WTC11 (cell line): ENCODE measurements around the gene CNTNAP2. TPM values are rescaled to one million over a fixed set of nuclear protein-coding genes. Genes with fewer than 3 reads are reported as not detected.

Source experiments
- ATAC-seq: fragments of 200-7000 bp; cut with Tn5 transposase; 2 replicates; pipeline ENCODE4 v1.10.0; 2021; ENCODE audit warnings: mild to moderate bottlenecking, moderate library complexity
- CTCF ChIA-PET: fragments of 300-600 bp; sonication (Branson Sonifier 250); formaldehyde crosslinking; loops from one replicate; lab custom pipeline; 2021; ENCODE audit warnings: antibody characterized with exemption; lab: Charles Lee
- POLR2A ChIA-PET: fragments of 350-600 bp; sonication (Branson Sonifier 250); formaldehyde crosslinking; loops from one replicate; lab custom pipeline; 2021; ENCODE audit warnings: antibody characterized with exemption; lab: Charles Lee
- DNase-seq: peaks from one replicate; pipeline ENCODE4 v3.0.0; 2021; ENCODE audit warnings: low spot score
- H3K27ac Mint-ChIP-seq: 2 replicates; pipeline ENCODE4 v1.8.0; 2021; ENCODE audit warnings: mixed read lengths
- H3K27me3 Mint-ChIP-seq: 2 replicates; pipeline ENCODE4 v1.8.0; 2021; ENCODE audit warnings: low read depth, mild to moderate bottlenecking, moderate library complexity, mixed read lengths
- H3K36me3 Mint-ChIP-seq: 2 replicates; pipeline ENCODE4 v1.8.0; 2021; ENCODE audit warnings: mixed read lengths
- H3K4me1 Mint-ChIP-seq: 2 replicates; pipeline ENCODE4 v1.8.0; 2022; ENCODE audit warnings: mixed read lengths
- H3K4me3 Mint-ChIP-seq: 2 replicates; pipeline ENCODE4 v1.8.0; 2021; ENCODE audit warnings: mild to moderate bottlenecking, moderate library complexity, mixed read lengths
- H3K9me3 Mint-ChIP-seq: 2 replicates; pipeline ENCODE4 v1.8.0; 2021; ENCODE audit warnings: mixed read lengths
- ARID4B ChIP-seq: sonication (generic); formaldehyde crosslinking; IDR thresholded peaks from 2 replicates; pipeline ENCODE4 v1.8.0; 2023; ENCODE audit warnings: missing genetic modification reagents, mild to moderate bottlenecking, borderline replicate concordance
- CTCF ChIP-seq: fragments of 200-600 bp; IDR thresholded peaks from 2 replicates; pipeline ENCODE4 v1.8.0; 2022; ENCODE audit warnings: antibody characterized with exemption
- E2F1 ChIP-seq: sonication (generic); formaldehyde crosslinking; IDR thresholded peaks from 2 replicates; pipeline ENCODE4 v1.8.0; 2022; ENCODE audit warnings: mild to moderate bottlenecking, missing genetic modification reagents
- EMX1 ChIP-seq: fragments of 250-450 bp; sonication (Bioruptor Pico); IDR thresholded peaks from 2 replicates; pipeline ENCODE4 v1.8.0; 2021; ENCODE audit warnings: mild to moderate bottlenecking
- NFATC4 ChIP-seq: fragments of 250-450 bp; sonication (Bioruptor Pico); IDR thresholded peaks from 2 replicates; pipeline ENCODE4 v1.9.0; 2021; ENCODE audit warnings: mild to moderate bottlenecking
- PREB ChIP-seq: sonication (generic); formaldehyde crosslinking; IDR thresholded peaks from 2 replicates; pipeline ENCODE4 v1.8.1; 2022; ENCODE audit warnings: mild to moderate bottlenecking, missing genetic modification reagents, moderate library complexity, borderline replicate concordance
- SOX15 ChIP-seq: fragments of 250-450 bp; sonication (Bioruptor Pico); IDR thresholded peaks from 2 replicates; pipeline ENCODE4 v1.9.0; 2021; ENCODE audit warnings: mild to moderate bottlenecking
- ZNF138 ChIP-seq: sonication (generic); formaldehyde crosslinking; conservative IDR thresholded peaks from 2 replicates; pipeline ENCODE4 v1.8.1; 2022; ENCODE audit warnings: mild to moderate bottlenecking, moderate library complexity, missing genetic modification reagents
- ZNF219 ChIP-seq: sonication (generic); formaldehyde crosslinking; IDR thresholded peaks from 2 replicates; pipeline ENCODE4 v1.8.0; 2023; ENCODE audit warnings: missing genetic modification reagents, mild to moderate bottlenecking, borderline replicate concordance
- total RNA-seq: library from RNA; stranded (reverse); gene quantifications from 3 replicates; pipeline ENCODE4 v1.2.3, GENCODE V29; 2021
- TF ChIP-seq, protein P1 (sequence below): sonication (generic); formaldehyde crosslinking; conservative IDR thresholded peaks from 2 replicates; pipeline ENCODE4 v1.8.1; 2022; ENCODE audit warnings: mild to moderate bottlenecking, missing genetic modification reagents
- TF ChIP-seq, protein P2 (sequence below): sonication (generic); formaldehyde crosslinking; IDR thresholded peaks from 2 replicates; pipeline ENCODE4 v1.8.1; 2022; ENCODE audit warnings: mild to moderate bottlenecking, moderate library complexity, missing genetic modification reagents
- TF ChIP-seq, protein P3 (sequence below): sonication (generic); formaldehyde crosslinking; IDR thresholded peaks from 2 replicates; pipeline ENCODE4 v1.8.0; 2022; ENCODE audit warnings: mild to moderate bottlenecking, missing genetic modification reagents
- TF ChIP-seq, protein P4 (sequence below): fragments of 250-450 bp; sonication (Bioruptor Pico); conservative IDR thresholded peaks from 2 replicates; pipeline ENCODE4 v1.9.0; 2021; ENCODE audit warnings: mild to moderate bottlenecking
- TF ChIP-seq, protein P5 (sequence below): sonication (generic); formaldehyde crosslinking; IDR thresholded peaks from 2 replicates; pipeline ENCODE4 v1.8.0; 2022; ENCODE audit warnings: mild to moderate bottlenecking, missing genetic modification reagents

CNTNAP2 gene
- total RNA-seq, 1 experiment from 2014 or later, result 63.8 TPM

GRCh38 chr7:146514304-146514703, 397.7 kb downstream of the CNTNAP2 start (continued):
- TF ChIP-seq SOX15 (CRISPR knock-in tag) (no peak), NFATC4 (CRISPR knock-in tag) (no peak), ARID4B (CRISPR knock-in tag) (no peak)
- TF ChIP-seq, protein P1, sequence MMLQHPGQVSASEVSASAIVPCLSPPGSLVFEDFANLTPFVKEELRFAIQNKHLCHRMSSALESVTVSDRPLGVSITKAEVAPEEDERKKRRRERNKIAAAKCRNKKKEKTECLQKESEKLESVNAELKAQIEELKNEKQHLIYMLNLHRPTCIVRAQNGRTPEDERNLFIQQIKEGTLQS (CRISPR knock-in tag), result no peak

- H3K9me3 Mint-ChIP-seq, result no peaks in the 10 kb centered on the region
- DNase-seq (no peak), ATAC-seq (no peak)
- no peaks in the 10 kb centered on the region for H3K4me1 Mint-ChIP-seq
- no peak overlapping the region for H3K27ac Mint-ChIP-seq
- ChIA-PET POLR2A (no interaction called here), CTCF (no interaction called here)
- H3K36me3 Mint-ChIP-seq, result no peaks in the 10 kb centered on the region
- H3K4me3 Mint-ChIP-seq, result no peak overlapping the region
- H3K27me3 Mint-ChIP-seq, result no peaks in the 10 kb centered on the region
- TF ChIP-seq, protein P2, sequence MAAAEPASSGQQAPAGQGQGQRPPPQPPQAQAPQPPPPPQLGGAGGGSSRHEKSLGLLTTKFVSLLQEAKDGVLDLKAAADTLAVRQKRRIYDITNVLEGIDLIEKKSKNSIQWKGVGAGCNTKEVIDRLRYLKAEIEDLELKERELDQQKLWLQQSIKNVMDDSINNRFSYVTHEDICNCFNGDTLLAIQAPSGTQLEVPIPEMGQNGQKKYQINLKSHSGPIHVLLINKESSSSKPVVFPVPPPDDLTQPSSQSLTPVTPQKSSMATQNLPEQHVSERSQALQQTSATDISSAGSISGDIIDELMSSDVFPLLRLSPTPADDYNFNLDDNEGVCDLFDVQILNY, result no peak
- no peak for TF ChIP-seq EMX1
- no peak for TF ChIP-seq SOX15 (CRISPR knock-in tag)
- no peak for TF ChIP-seq ARID4B (CRISPR knock-in tag)
- TF ChIP-seq, protein P3, sequence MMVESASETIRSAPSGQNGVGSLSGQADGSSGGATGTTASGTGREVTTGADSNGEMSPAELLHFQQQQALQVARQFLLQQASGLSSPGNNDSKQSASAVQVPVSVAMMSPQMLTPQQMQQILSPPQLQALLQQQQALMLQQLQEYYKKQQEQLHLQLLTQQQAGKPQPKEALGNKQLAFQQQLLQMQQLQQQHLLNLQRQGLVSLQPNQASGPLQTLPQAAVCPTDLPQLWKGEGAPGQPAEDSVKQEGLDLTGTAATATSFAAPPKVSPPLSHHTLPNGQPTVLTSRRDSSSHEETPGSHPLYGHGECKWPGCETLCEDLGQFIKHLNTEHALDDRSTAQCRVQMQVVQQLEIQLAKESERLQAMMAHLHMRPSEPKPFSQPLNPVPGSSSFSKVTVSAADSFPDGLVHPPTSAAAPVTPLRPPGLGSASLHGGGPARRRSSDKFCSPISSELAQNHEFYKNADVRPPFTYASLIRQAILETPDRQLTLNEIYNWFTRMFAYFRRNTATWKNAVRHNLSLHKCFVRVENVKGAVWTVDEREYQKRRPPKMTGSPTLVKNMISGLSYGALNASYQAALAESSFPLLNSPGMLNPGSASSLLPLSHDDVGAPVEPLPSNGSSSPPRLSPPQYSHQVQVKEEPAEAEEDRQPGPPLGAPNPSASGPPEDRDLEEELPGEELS (CRISPR knock-in tag), result no peak
- TF ChIP-seq ZNF138 (CRISPR knock-in tag), result no peak
- TF ChIP-seq, protein P4, sequence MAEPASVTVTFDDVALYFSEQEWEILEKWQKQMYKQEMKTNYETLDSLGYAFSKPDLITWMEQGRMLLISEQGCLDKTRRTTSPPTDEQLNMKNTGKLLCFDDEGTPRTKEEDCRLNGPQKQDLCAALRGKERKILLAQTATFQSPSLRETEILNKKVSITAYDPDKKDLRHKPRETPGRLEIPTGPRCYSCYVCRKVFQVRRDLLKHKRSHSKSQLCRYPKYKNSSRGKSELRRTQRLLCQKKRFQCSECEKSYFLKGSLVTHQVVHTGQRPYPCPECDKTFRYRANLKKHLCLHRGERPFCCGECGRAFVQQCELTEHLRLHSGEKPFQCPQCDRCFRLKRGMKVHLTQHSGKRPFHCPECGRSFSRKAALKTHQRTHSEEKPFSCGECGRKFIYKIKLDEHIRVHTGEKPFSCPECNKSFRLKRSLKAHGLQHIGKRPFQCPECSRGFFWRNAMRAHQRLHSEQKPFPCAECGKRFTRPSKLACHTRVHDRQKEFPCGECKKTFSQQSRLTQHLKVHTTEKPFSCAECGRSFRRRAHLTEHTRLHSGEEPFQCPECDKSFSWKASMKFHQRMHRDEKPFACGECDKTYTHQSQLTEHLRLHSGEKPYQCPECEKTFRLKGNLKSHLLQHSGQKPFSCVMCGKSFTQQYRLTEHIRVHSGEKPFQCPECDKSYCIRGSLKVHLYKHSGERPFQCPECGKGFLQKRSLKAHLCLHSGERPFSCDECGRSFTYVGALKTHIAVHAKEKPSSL, result no peak
- no peak for TF ChIP-seq E2F1
- TF ChIP-seq, protein P5, sequence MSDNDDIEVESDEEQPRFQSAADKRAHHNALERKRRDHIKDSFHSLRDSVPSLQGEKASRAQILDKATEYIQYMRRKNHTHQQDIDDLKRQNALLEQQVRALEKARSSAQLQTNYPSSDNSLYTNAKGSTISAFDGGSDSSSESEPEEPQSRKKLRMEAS (CRISPR knock-in tag), result no peak
- TF ChIP-seq ZNF219 (CRISPR knock-in tag), result no peak
- no peak for TF ChIP-seq PREB (CRISPR knock-in tag)
- TF ChIP-seq CTCF, result no peak
Measured at GRCh38 chr7:146528581-146528980, 412.0 kb downstream of the CNTNAP2 start.
